AML-193 (cell line): ENCODE measurements around the gene ARHGAP26.

Source experiments
- DNase-seq, 2 experiments: peaks; one replicate each; lab custom pipeline; 2025; lab: John Stamatoyannopoulos, UW

The ARHGAP26 gene

GRCh38 chr5:142783601-142784341 is 13.6 kb downstream of the ARHGAP26 start:
- no peak for DNase-seq

DNA sequence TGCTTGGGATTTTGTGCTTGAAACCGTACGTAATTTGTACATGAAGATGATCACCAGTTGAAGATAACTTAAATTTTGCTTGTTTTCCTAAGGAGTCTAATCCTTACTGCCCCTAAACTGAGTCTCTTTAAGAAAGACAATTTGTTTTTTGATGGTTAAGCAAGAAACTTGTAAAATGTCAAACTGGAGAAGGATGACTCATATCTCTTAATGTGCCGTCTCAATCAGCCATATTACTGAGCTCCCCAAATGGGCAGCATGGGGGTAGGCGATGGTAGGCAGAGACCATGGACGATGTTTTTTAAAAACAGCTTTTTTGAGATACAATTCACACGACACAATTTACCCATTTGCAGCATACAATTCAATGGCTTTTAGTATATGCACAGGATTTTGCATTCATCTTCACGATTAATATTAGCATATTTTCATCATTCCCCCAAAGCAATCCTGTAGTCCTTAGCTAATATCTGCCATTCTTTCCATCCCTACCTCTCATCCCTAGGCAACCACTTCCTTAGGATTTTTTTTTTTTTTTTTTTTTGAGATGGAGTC is 14.3 kb downstream of the ARHGAP26 start:
- no peak for DNase-seq

GRCh38 chr5:142785206-142785605 is 15.0 kb downstream of the ARHGAP26 start:
- DNase-seq: no peak

GRCh38 chr5:142789206-142789605 is 19.0 kb downstream of the ARHGAP26 start:
- DNase-seq: no peak

GRCh38 chr5:142792012-142792864 is 22.1 kb downstream of the ARHGAP26 start:
- DNase-seq: no peak

GRCh38 chr5:142792865-142793232 is 22.7 kb downstream of the ARHGAP26 start:
- DNase-seq: no peak

DNA sequence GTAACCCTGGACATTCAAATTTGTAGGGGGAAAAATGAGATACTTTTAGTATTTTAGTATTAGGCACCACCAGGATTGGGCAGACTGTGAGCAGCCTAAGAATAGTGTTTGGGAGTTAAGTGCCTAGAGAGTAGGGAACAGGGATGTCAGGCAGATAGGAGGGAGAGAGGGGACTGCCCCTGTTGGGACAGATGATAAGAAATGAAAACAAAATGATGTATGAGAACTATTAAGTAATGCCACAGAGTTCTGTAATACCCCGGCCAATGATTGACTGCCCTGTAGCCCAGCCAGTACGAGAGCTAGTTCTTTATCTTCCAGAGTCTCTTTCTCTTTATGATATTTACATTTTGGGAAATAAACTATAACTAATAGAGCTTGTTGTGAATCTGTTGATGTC is 24.4 kb downstream of the ARHGAP26 start:
- DNase-seq: no peak

DNA sequence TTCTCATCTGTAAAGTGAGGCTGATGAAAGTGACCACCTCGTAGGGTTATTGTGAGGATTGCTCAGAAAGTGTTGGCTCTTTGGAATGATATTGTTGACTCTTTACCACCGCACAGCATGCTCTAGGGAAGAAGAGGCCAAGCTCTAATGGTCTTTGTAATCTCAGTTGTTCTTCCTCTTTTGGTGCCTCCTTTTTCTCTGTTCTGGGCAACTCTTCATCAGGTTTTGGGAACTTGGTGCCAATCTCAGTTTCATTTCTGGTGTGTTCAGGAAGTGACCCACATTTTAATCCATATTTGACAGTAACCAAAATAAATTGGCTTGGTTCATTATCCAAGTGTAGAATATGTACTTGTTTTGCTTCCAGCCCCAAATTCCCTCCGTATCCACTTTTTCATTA is 25.1 kb downstream of the ARHGAP26 start:
- DNase-seq: peak; percentile 35 to 56

- no peak for DNase-seq
Observed at GRCh38 chr5:142796492-142797109, 26.4 kb downstream of the ARHGAP26 start.

DNA sequence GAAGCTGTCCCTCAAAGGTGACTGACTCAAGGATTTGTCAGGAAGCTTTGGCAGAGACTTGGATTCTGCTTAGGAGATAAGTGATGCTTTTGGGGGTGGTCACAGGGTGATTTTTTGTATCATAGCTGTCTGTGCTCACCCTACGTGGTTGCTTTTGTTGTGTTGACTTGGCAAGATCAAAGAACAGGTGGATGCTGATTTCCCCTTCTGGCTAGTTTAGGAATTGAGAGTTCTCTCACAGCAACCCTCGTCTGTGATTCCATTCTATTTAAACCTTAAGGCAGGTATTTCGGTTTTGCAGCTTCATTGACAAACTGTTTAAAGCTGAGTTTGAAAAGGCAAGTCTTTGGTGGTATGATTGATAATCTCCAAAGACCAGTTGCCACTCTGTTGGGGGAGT is 27.2 kb downstream of the ARHGAP26 start:
- DNase-seq: no peak

DNA sequence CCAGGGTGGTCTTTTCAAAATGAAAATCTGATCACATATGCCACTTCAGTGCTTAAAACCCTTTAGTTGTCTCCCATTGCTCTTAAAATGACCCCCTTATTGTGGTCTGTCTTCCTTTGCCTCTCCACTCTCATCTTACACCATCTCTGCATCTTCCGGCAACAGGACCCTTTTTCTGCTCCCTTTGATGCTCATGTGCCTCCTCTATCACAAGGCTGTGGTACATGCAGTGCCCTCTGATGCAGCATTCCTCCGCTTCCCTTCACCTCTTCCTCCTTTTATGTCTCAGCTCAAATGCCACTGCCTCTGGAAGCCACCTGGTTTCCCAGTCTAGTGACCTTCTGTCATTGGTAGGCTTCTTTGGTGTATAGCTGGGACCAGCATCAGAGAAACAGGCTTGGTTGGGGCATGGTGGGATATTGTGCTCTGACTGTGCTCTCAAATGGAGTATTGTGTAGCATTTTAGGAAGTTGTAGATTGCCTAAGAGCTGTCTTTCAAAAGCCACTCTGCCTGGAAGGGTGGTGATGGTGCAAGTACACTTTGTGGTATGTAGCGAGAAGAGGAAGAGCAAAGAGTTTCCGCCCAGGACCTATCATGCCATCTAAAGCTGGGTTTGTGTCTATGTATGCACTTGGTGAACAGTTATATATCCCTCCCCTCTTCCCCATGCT is 28.1 kb downstream of the ARHGAP26 start:
- DNase-seq: peak; percentile 99

- DNase-seq: no peak
Observed at GRCh38 chr5:142800776-142801494, 30.8 kb downstream of the ARHGAP26 start.

DNA sequence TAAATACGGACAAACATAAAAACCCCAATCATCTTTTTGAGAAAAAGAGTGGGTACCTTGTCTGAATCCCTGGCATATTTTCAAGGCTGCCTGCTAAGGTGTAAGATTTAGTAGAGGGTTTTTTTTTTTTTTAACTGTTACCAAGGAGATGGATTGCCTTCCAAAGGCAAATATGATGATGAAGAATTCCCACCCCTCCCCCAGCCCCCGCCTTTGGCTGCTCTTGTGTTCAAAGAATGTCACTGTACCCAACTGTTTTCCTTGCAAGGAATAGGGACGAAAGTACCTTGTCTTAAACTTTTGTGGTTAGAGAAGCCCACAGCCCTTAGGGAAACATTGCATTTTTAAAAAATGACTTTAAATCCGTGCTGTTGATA is 31.3 kb downstream of the ARHGAP26 start:
- no peak for DNase-seq

DNA sequence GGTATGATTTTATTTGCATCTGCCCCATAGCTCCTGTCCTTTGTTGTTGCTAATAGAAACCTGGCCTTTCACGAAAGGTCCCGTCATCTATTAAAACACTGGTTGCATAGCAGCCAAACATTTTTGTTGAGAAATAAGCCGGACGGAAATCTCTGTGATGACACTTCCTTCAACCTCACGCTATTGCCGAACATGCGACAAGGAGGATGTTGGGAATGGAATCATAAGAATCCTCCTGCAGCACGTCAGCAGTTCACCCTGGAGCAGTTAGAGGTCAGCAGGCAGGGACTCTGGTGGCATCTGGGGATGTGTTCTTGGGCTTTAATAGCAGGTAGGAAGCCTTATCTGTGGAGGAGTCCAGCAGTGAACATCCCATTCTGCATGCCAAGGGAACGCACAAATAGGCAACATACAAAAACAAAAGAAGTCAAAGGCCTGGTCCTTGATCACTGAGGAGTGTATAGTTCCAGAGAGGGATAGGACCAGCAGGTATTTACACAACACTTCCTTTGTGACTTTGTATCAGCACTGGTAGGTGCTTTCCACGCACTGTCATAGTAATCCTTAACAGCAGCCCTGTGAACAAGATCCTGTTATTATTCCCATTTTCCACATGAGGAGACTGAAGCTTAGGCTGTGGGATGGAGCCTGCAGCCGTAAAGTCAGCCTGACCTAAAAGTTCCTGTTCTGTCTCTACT is 33.4 kb downstream of the ARHGAP26 start:
- no peak for DNase-seq

- no peak for DNase-seq
Observed at GRCh38 chr5:142805339-142805738, 35.2 kb downstream of the ARHGAP26 start.

GRCh38 chr5:142806841-142807267 is 36.7 kb downstream of the ARHGAP26 start:
- DNase-seq: no peak

DNA sequence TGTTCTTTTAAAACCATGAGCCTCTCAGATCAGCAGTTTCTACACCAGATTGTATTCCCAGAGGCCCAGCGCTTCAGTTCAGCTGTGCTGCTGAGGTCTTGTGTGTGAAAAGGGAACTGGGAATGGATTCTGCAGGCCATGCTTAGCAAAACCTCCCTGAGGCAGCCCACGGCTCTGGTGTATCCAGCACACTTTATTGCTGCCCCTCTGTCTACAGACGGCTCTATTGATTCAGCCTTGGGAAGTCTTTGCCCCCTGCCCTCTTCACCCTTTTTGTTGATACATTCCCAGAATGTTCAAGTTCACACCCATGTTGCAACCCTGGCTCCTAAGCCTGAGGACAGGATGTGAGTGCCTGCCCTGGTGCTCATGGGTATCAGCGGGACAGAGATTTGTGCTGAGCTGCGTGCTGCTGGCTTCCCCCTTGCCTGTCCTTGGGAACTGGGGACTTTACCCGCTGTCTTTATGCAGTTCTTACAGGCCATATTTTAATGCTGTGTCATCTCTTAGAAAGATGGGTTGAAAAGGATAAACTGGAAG is 37.3 kb downstream of the ARHGAP26 start:
- DNase-seq: no peak

DNA sequence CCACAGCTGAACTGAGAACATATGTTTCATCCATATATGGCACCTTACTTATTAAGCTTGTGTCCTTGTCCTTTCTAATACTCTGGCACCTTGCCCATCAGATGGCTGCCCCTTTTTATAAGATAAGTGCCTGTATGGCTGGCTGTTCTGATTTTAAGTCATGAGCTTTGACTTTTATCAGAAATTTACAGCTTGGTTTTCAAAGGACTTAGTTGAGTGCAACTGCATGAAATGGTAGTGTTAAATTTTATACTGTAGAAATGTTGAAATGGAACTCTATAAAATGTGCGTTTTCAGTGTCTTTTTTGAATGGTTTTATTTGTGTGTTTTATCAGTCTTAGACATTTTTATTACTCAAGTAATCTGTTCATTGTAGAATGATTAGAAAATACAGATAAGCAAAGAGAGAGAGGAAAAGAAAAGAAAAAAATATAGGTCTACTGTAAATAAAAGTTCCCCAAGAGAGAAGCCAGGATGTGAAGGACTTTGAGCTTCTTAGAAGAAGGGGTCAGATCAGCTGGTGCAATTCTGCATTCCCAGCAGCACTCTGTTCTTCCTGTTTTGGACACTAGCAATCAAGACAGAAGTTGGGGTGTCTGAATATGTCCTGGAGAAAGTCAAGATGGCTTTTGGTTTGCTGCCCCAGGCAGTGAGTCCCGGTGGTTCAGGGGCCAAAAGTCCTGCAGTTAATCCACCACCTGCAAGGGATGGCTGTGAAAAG is 38.9 kb downstream of the ARHGAP26 start:
- peak; percentile 7 to 45 for DNase-seq

GRCh38 chr5:142810081-142810480 is 39.9 kb downstream of the ARHGAP26 start:
- DNase-seq: no peak
